Subcutaneous adipose tissue (tissue), 4 donors: Measurements from ENCODE around the gene RCBTB1. TPM values are rescaled to one million over a fixed set of nuclear protein-coding genes. Genes with fewer than 3 reads are reported as not detected.

Source experiments
- total RNA-seq, 4 donors: library from RNA; depleted of rRNA; stranded (reverse); fragments of >200 nt; gene quantifications; one replicate each; pipeline ENCODE4 v1.1.0, GENCODE V29; 2016
- TF ChIP-seq, protein P1 (sequence below): fragments of 450-650 bp; IDR thresholded peaks from one replicate; pipeline ENCODE4 v1.5.1; 2016; ENCODE audit warnings: low read depth, mild to moderate bottlenecking, control low read depth, antibody characterized with exemption, moderate library complexity

The RCBTB1 gene
- total RNA-seq, 4 donors from 2014 or later: 13.4 to 14.1 (median 13.9) TPM

DNA sequence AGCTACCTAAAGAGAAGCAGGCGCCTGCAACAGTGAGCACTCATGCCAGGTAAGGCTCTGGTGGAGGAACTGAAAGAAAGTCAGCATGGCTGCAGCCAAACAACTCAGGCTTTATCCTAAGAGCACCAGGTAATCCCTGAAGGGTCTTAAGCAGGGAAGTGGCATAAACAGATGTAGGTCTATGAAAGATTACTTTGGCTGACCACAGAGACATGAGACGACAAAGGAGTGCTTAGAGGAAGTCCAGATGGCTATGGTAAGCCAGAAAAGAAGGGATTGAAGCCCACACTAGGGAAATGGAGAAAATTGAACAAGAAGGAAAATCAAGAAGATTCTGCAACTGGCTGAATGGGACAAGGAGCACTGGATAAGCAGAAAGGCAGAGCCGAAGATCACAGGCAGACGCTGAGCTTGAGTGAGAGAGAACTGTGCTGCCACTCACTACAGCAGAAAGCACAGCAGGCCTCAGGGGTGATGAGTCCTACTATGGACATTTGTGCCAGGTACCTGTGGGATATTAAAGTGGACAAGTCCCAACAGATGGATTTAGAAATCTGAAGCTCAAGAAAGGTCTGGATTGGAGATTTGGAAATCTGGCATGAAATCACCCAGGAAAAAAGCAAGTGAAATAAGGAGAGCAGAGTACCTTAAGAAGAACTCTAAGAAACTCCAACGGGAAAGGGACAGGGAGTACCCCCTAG lies 4.2 kb downstream of the RCBTB1 start:
- TF ChIP-seq, protein P1, sequence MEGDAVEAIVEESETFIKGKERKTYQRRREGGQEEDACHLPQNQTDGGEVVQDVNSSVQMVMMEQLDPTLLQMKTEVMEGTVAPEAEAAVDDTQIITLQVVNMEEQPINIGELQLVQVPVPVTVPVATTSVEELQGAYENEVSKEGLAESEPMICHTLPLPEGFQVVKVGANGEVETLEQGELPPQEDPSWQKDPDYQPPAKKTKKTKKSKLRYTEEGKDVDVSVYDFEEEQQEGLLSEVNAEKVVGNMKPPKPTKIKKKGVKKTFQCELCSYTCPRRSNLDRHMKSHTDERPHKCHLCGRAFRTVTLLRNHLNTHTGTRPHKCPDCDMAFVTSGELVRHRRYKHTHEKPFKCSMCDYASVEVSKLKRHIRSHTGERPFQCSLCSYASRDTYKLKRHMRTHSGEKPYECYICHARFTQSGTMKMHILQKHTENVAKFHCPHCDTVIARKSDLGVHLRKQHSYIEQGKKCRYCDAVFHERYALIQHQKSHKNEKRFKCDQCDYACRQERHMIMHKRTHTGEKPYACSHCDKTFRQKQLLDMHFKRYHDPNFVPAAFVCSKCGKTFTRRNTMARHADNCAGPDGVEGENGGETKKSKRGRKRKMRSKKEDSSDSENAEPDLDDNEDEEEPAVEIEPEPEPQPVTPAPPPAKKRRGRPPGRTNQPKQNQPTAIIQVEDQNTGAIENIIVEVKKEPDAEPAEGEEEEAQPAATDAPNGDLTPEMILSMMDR: no peak

DNA sequence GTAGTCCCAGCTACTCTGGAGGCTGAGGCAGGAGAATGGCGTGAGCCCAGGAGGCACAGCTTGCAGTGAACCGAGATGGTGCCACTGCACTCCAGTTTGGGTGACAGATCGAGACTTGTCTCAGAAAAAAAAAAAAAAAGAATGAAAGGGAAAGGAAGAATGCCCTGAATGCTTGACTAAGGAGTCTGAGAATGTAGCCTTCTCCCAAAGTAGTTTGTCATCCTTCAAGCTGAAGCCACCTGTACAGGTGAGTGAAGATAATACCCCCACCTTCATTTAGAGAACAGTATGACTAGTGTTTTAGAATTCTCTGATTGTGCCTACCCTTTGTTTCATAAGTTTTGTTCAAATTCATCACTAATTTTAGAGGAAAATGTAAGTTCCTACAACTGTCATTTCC lies 5.9 kb downstream of the RCBTB1 start:
- TF ChIP-seq, protein P1: no peak

GRCh38 chr13:49571299-49572240 lies 13.8 kb downstream of the RCBTB1 start:
- TF ChIP-seq, protein P1: no peak

GRCh38 chr13:49569993-49570689 lies 15.2 kb downstream of the RCBTB1 start:
- TF ChIP-seq, protein P1: no peak

DNA sequence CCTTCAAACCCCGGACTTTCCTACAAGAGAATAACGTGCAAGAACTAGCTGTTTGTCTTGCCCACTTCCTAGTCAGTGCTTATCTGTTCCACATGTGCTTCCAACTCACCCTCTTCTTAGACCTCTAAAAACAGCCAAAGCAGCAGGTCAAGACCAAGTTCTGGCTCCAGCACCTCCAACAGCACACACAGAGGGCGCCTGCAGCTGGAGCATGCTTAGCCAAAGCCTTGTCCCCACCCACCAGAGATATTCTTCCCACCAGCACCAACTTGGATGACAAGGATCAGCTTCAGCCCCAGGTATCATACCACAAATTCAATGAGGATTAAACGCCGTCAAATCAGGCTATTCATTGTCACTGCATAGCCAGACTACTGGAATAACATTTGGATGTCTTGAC lies 17.9 kb downstream of the RCBTB1 start:
- TF ChIP-seq, protein P1: no peak

DNA sequence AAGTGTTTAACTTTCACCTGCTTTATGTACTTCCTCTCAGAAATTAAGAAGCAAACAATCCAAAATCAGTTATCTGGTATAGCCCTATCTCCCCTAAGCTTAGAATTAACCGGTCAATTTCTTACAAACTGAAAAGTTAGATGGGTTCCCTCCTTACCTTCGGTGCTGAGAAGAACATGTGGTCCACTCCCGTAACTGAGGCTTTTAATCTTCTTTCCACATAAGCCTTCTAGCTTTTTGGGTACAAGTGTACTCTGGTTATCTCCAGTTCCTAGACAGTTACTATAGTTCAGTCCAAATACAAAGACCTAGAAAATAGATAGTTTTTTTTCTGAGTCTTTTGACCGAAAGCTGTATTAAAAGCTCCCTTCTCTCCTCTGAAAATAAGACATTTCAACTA lies 18.9 kb downstream of the RCBTB1 start:
- TF ChIP-seq, protein P1: no peak

- TF ChIP-seq, protein P1: no peak
Observed at GRCh38 chr13:49563516-49563915, 21.8 kb downstream of the RCBTB1 start.
